Breast epithelium (tissue), 3 donors: ENCODE results near the gene CACNB3.

Source experiments
- POLR2A ChIP-seq: fragments of 450-650 bp; IDR thresholded peaks from one replicate; pipeline ENCODE4 v1.6.1; 2016; ENCODE audit warnings: antibody characterized with exemption, mild to moderate bottlenecking, moderate library complexity
- POLR2AphosphoS5 ChIP-seq, 3 donors: sonication (generic); formaldehyde crosslinking; IDR thresholded peaks; one replicate each; pipeline ENCODE4 v1.6.1; 2017; ENCODE audit warnings: antibody characterized with exemption in 3 of 3
- TF ChIP-seq, protein P1 (sequence below), 3 donors: fragments of 450-650 bp; IDR thresholded peaks; one replicate each; pipeline ENCODE4 v1.5.1; 2016 to 2017; ENCODE audit warnings: antibody characterized with exemption in 3 of 3, mild to moderate bottlenecking in 3 of 3, moderate library complexity in 3 of 3

DNA sequence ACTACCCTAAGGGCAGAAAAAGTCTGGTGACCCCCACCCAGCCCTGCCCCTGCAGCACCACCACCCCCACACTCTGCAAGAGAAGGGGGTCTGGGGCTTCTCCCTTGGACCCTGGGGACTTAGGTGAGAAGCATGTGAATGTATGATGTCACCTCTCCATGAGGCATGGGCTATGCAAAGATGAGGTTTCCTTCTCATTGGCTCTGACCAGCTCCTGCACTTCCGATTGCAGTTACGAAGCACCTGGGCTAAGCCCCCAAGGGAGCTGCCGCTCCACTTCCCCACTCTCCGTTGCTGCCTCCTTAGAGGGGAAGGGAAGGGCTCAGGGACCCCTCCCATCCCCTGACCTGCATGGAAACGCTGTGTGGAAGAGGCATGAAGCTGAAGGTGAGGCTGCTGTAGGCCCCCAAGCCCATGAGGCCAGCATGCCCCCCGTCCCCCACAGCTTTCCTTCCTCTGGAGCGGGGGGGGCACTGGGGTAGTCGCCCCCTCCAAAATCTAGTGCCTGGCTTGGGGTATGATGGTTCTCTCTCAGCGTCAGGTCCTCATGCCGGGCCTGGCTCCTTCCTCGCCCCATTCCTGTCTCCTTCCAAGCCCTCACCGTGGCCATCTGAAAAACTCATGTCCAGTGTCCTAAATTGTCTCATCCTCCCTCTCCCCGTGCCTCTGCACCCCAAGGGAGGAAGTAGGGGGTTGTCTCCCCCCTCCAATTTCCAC is 39.1 kb downstream of the CACNB3 start:
- TF ChIP-seq POLR2A (no peak), POLR2AphosphoS5 (IDR thresholded peaks at IDR 0.05) (no peak)
- TF ChIP-seq, protein P1, sequence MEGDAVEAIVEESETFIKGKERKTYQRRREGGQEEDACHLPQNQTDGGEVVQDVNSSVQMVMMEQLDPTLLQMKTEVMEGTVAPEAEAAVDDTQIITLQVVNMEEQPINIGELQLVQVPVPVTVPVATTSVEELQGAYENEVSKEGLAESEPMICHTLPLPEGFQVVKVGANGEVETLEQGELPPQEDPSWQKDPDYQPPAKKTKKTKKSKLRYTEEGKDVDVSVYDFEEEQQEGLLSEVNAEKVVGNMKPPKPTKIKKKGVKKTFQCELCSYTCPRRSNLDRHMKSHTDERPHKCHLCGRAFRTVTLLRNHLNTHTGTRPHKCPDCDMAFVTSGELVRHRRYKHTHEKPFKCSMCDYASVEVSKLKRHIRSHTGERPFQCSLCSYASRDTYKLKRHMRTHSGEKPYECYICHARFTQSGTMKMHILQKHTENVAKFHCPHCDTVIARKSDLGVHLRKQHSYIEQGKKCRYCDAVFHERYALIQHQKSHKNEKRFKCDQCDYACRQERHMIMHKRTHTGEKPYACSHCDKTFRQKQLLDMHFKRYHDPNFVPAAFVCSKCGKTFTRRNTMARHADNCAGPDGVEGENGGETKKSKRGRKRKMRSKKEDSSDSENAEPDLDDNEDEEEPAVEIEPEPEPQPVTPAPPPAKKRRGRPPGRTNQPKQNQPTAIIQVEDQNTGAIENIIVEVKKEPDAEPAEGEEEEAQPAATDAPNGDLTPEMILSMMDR (IDR thresholded peaks at IDR 0.05), result no peak
